GM12878 (cell line): ENCODE data around the gene PRKAG3. TPM values are rescaled to one million over a fixed set of nuclear protein-coding genes. Genes with fewer than 3 reads are reported as not detected.
A peak's percentile ranks its signal among the peaks of the same experiment; 100 is the strongest.

Experiments used
- ATAC-seq: fragments of 200-7000 bp; cut with Tn5 transposase; 3 replicates; pipeline ENCODE4 v1.9.1; 2020; ENCODE audit warnings: mild to moderate bottlenecking, moderate library complexity
- BruUV-seq: library from RNA; stranded (reverse); fragments of 400-500 nt; replicated peaks from 2 replicates; lab custom pipeline; 2021; lab: Mats Ljungman, UMichigan
- CTCF ChIA-PET: fragments of 300-600 bp; sonication (Branson Sonifier 250); formaldehyde crosslinking; extraction: SDS; loops from one replicate; lab custom pipeline; 2021; ENCODE audit warnings: inconsistent platforms; lab: Yijun Ruan, JAX
- POLR2A ChIA-PET: fragments of 350-600 bp; formaldehyde crosslinking; extraction: SDS; loops from one replicate; lab custom pipeline; 2021; ENCODE audit warnings: inconsistent platforms; lab: Charles Lee
- RAD21 ChIA-PET: fragments of 300-600 bp; sonication (Branson Sonifier 250); formaldehyde crosslinking; loops from one replicate; lab custom pipeline; 2023; ENCODE audit warnings: antibody characterized with exemption; ENCODE audit not compliant: unreplicated experiment; lab: Charles Lee
- SMC1A ChIA-PET: fragments of 300-600 bp; sonication (Branson Sonifier 250); formaldehyde crosslinking; loops from one replicate; lab custom pipeline; 2023; ENCODE audit not compliant: unreplicated experiment, uncharacterized antibody; lab: Charles Lee
- DNase-seq: peaks from one replicate; pipeline ENCODE4 v3.0.0-alpha.2; 2011; ENCODE audit warnings: low read depth, low spot score
- FAIRE-seq: peaks from 3 replicates; lab custom pipeline; 2011; peaks lifted over from hg19 to GRCh38; lab: Jason Lieb, UNC
- H2AFZ ChIP-seq: 2 replicates; pipeline ENCODE4 v1.6.0; 2011; ENCODE audit warnings: low read depth, low read length, control low read depth; ENCODE audit not compliant: control insufficient read depth
- H3K27ac ChIP-seq: 2 replicates; pipeline ENCODE4 v1.5.1; 2011; ENCODE audit warnings: control low read depth; ENCODE audit not compliant: control insufficient read depth, insufficient read depth
- H3K27me3 ChIP-seq, 2 experiments: replicated peaks in 1 of 2; 2 replicates each; pipeline versions ENCODE4 v1.6.0 to v1.6.1; 2011; ENCODE audit warnings: low read length in 1 of 2; ENCODE audit not compliant: control insufficient read depth in 2 of 2, insufficient read depth in 2 of 2
- H3K36me3 ChIP-seq, 2 experiments: 2 replicates each; pipeline ENCODE4 v1.5.1; 2011; ENCODE audit warnings: low read length in 1 of 2; ENCODE audit not compliant: control insufficient read depth in 2 of 2, insufficient read depth in 2 of 2
- H3K4me1 ChIP-seq: 2 replicates; pipeline ENCODE4 v1.6.1; 2011; ENCODE audit warnings: mild to moderate bottlenecking, low read length, moderate library complexity, mixed read lengths; ENCODE audit not compliant: control insufficient read depth, insufficient read depth
- H3K4me2 ChIP-seq: 2 replicates; pipeline ENCODE4 v1.6.0; 2011; ENCODE audit warnings: control low read depth; ENCODE audit not compliant: control insufficient read depth, insufficient read depth
- H3K4me3 ChIP-seq: fragments of 200-600 bp; sonication (generic); 2 replicates; pipeline ENCODE4 v1.5.1; 2016
- H3K79me2 ChIP-seq: 2 replicates; pipeline ENCODE4 v1.6.0; 2011; ENCODE audit warnings: low read length; ENCODE audit not compliant: control insufficient read depth, insufficient read depth
- H3K9ac ChIP-seq: 2 replicates; pipeline ENCODE4 v1.8.0; 2011; ENCODE audit warnings: low read length, control low read depth, mixed read lengths; ENCODE audit not compliant: control insufficient read depth, insufficient read depth
- H3K9me3 ChIP-seq: replicated peaks from 3 replicates; pipeline ENCODE4 v1.5.1; 2011; ENCODE audit warnings: mild to moderate bottlenecking, low read length; ENCODE audit not compliant: control insufficient read depth, insufficient read depth
- H4K20me1 ChIP-seq: 2 replicates; pipeline ENCODE4 v1.6.0; 2011; ENCODE audit not compliant: control insufficient read depth, insufficient read depth
- ASH2L ChIP-seq: fragments of 300-600, 200-600 bp; sonication (generic); IDR thresholded peaks from 2 replicates; pipeline ENCODE4 v1.6.1; 2017; ENCODE audit warnings: low read depth, mild to moderate bottlenecking, borderline replicate concordance
- BHLHE40 ChIP-seq, 2 experiments: fragments of 450-650 bp in 1 of 2; IDR thresholded peaks; 2 replicates each; pipeline ENCODE4 v1.6.1; 2011 to 2017; ENCODE audit warnings: low read depth in 2 of 2, borderline replicate concordance in 1 of 2, improper control_type of control experiment in 1 of 2, low read length in 1 of 2, mild to moderate bottlenecking in 1 of 2
- CBX3 ChIP-seq: fragments of 200-600 bp; sonication (generic); IDR thresholded peaks from 2 replicates; pipeline ENCODE4 v1.6.1; 2016; ENCODE audit warnings: low read depth, borderline replicate concordance
- CEBPB ChIP-seq, 2 experiments: fragments of 150-350 bp in 1 of 2; IDR thresholded peaks; 2 replicates each; pipeline ENCODE4 v1.6.1; 2012 to 2014; ENCODE audit warnings: low read depth in 2 of 2, low read length in 2 of 2, borderline replicate concordance in 1 of 2, inconsistent platforms in 1 of 2
- CHD1 ChIP-seq: IDR thresholded peaks from 2 replicates; pipeline ENCODE4 v1.6.1; 2012; ENCODE audit warnings: low read depth, low read length, improper control_type of control experiment
- EP300 ChIP-seq, 2 experiments: fragments of 150-350 bp in 1 of 2; IDR thresholded peaks; 2 replicates each; pipeline ENCODE4 v1.6.1; 2011 to 2012; ENCODE audit warnings: low read depth in 2 of 2, low read length in 2 of 2, borderline replicate concordance in 1 of 2, improper control_type of control experiment in 1 of 2, inconsistent platforms in 1 of 2; ENCODE audit not compliant: control insufficient read depth in 1 of 2
- FOS ChIP-seq: IDR thresholded peaks from 3 replicates; pipeline ENCODE4 v1.6.1; 2011; ENCODE audit warnings: borderline replicate concordance; ENCODE audit not compliant: insufficient read length; ENCODE audit errors: extremely low read depth
- FOXM1 ChIP-seq: IDR thresholded peaks from 2 replicates; pipeline ENCODE4 v1.6.1; 2012; ENCODE audit warnings: low read depth, mild to moderate bottlenecking, inconsistent platforms, low read length, moderate library complexity
- GATAD2B ChIP-seq: fragments of 450-650 bp; conservative IDR thresholded peaks from 2 replicates; pipeline ENCODE4 v1.6.1; 2017; ENCODE audit warnings: low read depth, mild to moderate bottlenecking, moderate library complexity
- HCFC1 ChIP-seq: fragments of 150-350 bp; IDR thresholded peaks from 2 replicates; pipeline ENCODE4 v1.6.1; 2014; ENCODE audit warnings: low read length
- HDGF ChIP-seq: fragments of 450-650 bp; IDR thresholded peaks from 2 replicates; pipeline ENCODE4 v1.6.1; 2016; ENCODE audit warnings: antibody characterized with exemption
- IKZF1 ChIP-seq: fragments of 450-650 bp; conservative IDR thresholded peaks from 2 replicates; pipeline ENCODE4 v1.6.1; 2017; ENCODE audit warnings: antibody characterized with exemption, mild to moderate bottlenecking
- LARP7 ChIP-seq: fragments of 450-650 bp; IDR thresholded peaks from 2 replicates; pipeline ENCODE4 v1.6.1; 2017; ENCODE audit warnings: mild to moderate bottlenecking
- NBN ChIP-seq: fragments of 450-650 bp; IDR thresholded peaks from 2 replicates; pipeline ENCODE4 v1.6.1; 2016
- POLR2AphosphoS5 ChIP-seq: IDR thresholded peaks from 2 replicates; pipeline ENCODE4 v1.6.1; 2011; ENCODE audit warnings: mild to moderate bottlenecking, low read length, inconsistent platforms
- STAT1 ChIP-seq: fragments of 450-650 bp; conservative IDR thresholded peaks from 2 replicates; pipeline ENCODE4 v1.6.1; 2014; ENCODE audit warnings: antibody characterized with exemption, mild to moderate bottlenecking
- ZBTB40 ChIP-seq: fragments of 450-650 bp; IDR thresholded peaks from 2 replicates; pipeline ENCODE4 v1.6.1; 2016; ENCODE audit warnings: mild to moderate bottlenecking, moderate library complexity, borderline replicate concordance
- WGBS: methylation state at CpG from one replicate; pipeline ENCODE4 v1.1.6; 2016; ENCODE audit warnings: low lambda C conversion rate; ENCODE audit not compliant: insufficient replicate concordance, insufficient coverage; ENCODE audit errors: missing lambda C conversion rate; 5-methylcytosine and 5-hydroxymethylcytosine counted together
- in situ Hi-C: fragments of 300-500 bp; cut with MboI; formaldehyde crosslinking; loops from 9 replicates; pipeline ENCODE4 v1.14.3; 2018; ENCODE audit warnings: mixed read lengths
- intact Hi-C: fragments of 100-400 bp; cut with micrococcal nuclease; formaldehyde crosslinking; loops from one replicate; pipeline ENCODE4 v1.14.2; 2022; ENCODE audit not compliant: unreplicated experiment
- polyA plus RNA-seq, 11 experiments: library from polyadenylated mRNA; depleted of rRNA in 4 of 11; unstranded in 6 of 11; stranded (reverse) in 5 of 11; fragments of >200 nt; fragmentation: Nextera tagmentation in 4 of 11; fragmentation: Illumina TruSeq in 1 of 11; extraction: Ambion mirVana in 4 of 11; extraction: Trizol in 1 of 11; gene quantifications; 1 replicate in 1 of 11; 2 replicates in 10 of 11; pipeline versions ENCODE4 v1.2.1 to v1.2.3, GENCODE V29; 2011 to 2016; ENCODE audit warnings: inconsistent platforms in 2 of 11, missing spikeins in 2 of 11, low read depth in 1 of 11
- total RNA-seq, 4 experiments: library from RNA; depleted of rRNA in 3 of 4; stranded (reverse); fragments of >200 nt in 3 of 4; fragmentation: Illumina TruSeq in 1 of 4; extraction: Trizol in 1 of 4; gene quantifications; 2 replicates each; pipeline versions ENCODE4 v1.2.1 to v1.2.3, GENCODE V29; 2013 to 2021
- TF ChIP-seq, protein P1 (sequence below): IDR thresholded peaks from 2 replicates; pipeline ENCODE4 v1.6.1; 2011; ENCODE audit warnings: borderline replicate concordance, low read depth, mild to moderate bottlenecking, moderate library complexity, low read length; ENCODE audit not compliant: insufficient read depth, poor library complexity, severe bottlenecking
- TF ChIP-seq, protein P2 (sequence below): IDR thresholded peaks from 2 replicates; pipeline ENCODE4 v1.6.1; 2011; ENCODE audit warnings: low read depth, mild to moderate bottlenecking, low read length, moderate library complexity, borderline replicate concordance; ENCODE audit errors: extremely low read depth

PRKAG3 gene
- total and polyA plus RNA-seq, 10 of the 15 experiments (the other 5 are each of a cell fraction or from before 2014, with no cell fraction given): 0.04 to 0.12 (median 0.06) TPM; not detected in 7

- FAIRE-seq (no peak), ATAC-seq (peak; percentile 46; the same call in 2 of the 3 replicates), DNase-seq (no peak)
- Histone ChIP-seq H3K9me3 (no peaks in the 10 kb centered on the region), H3K4me3 (no peak overlapping the region), H3K27me3 (peaks cover 11 to 25% of the 10 kb centered on the region in 2 experiments), H3K4me1 (no peaks in the 10 kb centered on the region), H3K79me2 (no peaks in the 10 kb centered on the region), H2AFZ (no peak overlapping the region), H3K36me3 (no peaks in the 10 kb centered on the region), H3K27ac (no peak overlapping the region), H3K9ac (no peak overlapping the region), H3K4me2 (no peak overlapping the region), H4K20me1 (no peaks in the 10 kb centered on the region)
- ChIA-PET POLR2A (interaction anchor here (1.0 kb wide), 1 partner anchor 45 kb away, joined by 3 read pairs; no protein-coding TSS in a partner anchor), RAD21 (interaction anchor here (0.9 to 2.8 kb wide), 2 partner anchors 22 to 44 kb away, joined by 5 to 40 read pairs; no protein-coding TSS in a partner anchor), CTCF (interaction anchor here (0.7 to 7.2 kb wide), 5 partner anchors 16 to 44 kb away, joined by 3 to 95 read pairs (median 4); no protein-coding TSS in a partner anchor), SMC1A (interaction anchor here (0.7 to 4.9 kb wide), 6 partner anchors 15 to 399 kb away, joined by 3 to 26 read pairs (median 4); no protein-coding TSS in a partner anchor)
- intact Hi-C loops: loop anchor here (1.0 to 5.0 kb wide), 5 partner anchors 45 to 302 kb away; no protein-coding TSS in a partner anchor
- no TSS peak for BruUV-seq
- WGBS: 36% methylated on average over 5 of the region's 5 CpGs
- in situ Hi-C loops: no loop called here
- TF ChIP-seq FOS (no peak), FOXM1 (no peak), IKZF1 (no peak), CBX3 (no peak), BHLHE40 (IDR thresholded peaks at IDR 0.05; ENCODE audit: borderline replicate concordance in 1 of 2, low read depth in 2 of 2, low read length in 1 of 2) (no peak), ASH2L (no peak), HDGF (no peak), NBN (no peak), GATAD2B (no peak), HCFC1 (no peak), POLR2AphosphoS5 (no peak), ZBTB40 (no peak), EP300 (IDR thresholded peaks at IDR 0.05; ENCODE audit: borderline replicate concordance in 1 of 2, control insufficient read depth in 1 of 2, low read depth in 2 of 2, low read length in 2 of 2) (no peak), STAT1 (no peak), CHD1 (no peak), LARP7 (no peak), CEBPB (IDR thresholded peaks at IDR 0.05; ENCODE audit: borderline replicate concordance in 1 of 2, low read depth in 2 of 2, low read length in 2 of 2) (no peak)
- TF ChIP-seq, protein P1, sequence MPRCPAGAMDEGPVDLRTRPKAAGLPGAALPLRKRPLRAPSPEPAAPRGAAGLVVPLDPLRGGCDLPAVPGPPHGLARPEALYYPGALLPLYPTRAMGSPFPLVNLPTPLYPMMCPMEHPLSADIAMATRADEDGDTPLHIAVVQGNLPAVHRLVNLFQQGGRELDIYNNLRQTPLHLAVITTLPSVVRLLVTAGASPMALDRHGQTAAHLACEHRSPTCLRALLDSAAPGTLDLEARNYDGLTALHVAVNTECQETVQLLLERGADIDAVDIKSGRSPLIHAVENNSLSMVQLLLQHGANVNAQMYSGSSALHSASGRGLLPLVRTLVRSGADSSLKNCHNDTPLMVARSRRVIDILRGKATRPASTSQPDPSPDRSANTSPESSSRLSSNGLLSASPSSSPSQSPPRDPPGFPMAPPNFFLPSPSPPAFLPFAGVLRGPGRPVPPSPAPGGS: no peak
- TF ChIP-seq, protein P2, sequence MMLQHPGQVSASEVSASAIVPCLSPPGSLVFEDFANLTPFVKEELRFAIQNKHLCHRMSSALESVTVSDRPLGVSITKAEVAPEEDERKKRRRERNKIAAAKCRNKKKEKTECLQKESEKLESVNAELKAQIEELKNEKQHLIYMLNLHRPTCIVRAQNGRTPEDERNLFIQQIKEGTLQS: no peak
- TF ChIP-seq, all 136 proteins: peak for 0
Observed at GRCh38 chr2:218853766-218854165, 22.2 kb upstream of the PRKAG3 start.
